ENCODE measurements around the gene NFASC.

Gene NFASC

GRCh38 chr1:204863024-204863423 is 7.6 kb upstream of the NFASC start:
- no peak for DNase-seq

- no peak for DNase-seq
Measured at GRCh38 chr1:204863730-204864129, 6.9 kb upstream of the NFASC start.

GRCh38 chr1:204866051-204866596 is 4.5 kb upstream of the NFASC start:
- DNase-seq: no peak

GRCh38 chr1:204867203-204867602 is 3.5 kb upstream of the NFASC start:
- DNase-seq: no peak

- no peak for DNase-seq
Measured at GRCh38 chr1:204867666-204868339, 2.9 kb upstream of the NFASC start.

- DNase-seq: no peak
Measured at GRCh38 chr1:204868340-204868700, 2.3 kb upstream of the NFASC start.

GRCh38 chr1:204869097-204869496 is 1.6 kb upstream of the NFASC start:
- DNase-seq: no peak

- DNase-seq: no peak
Measured at GRCh38 chr1:204871405-204872037, 859 bp downstream of the NFASC start.

- DNase-seq: no peak
Measured at GRCh38 chr1:204872262-204872881, 1.7 kb downstream of the NFASC start.

- no peak for DNase-seq
Measured at GRCh38 chr1:204873176-204873575, 2.5 kb downstream of the NFASC start.

GRCh38 chr1:204873714-204874113 is 3.1 kb downstream of the NFASC start:
- DNase-seq: no peak

GRCh38 chr1:204874274-204874673 is 3.6 kb downstream of the NFASC start:
- no peak for DNase-seq

- DNase-seq: no peak
Measured at GRCh38 chr1:204875255-204875654, 4.6 kb downstream of the NFASC start.

GRCh38 chr1:204878621-204879234 is 8.1 kb downstream of the NFASC start:
- DNase-seq: no peak

GRCh38 chr1:204879351-204879750 is 8.7 kb downstream of the NFASC start:
- DNase-seq: no peak

- no peak for DNase-seq
Measured at GRCh38 chr1:204880906-204881305, 10.2 kb downstream of the NFASC start.

GRCh38 chr1:204882479-204882878 is 11.8 kb downstream of the NFASC start:
- DNase-seq: no peak

GRCh38 chr1:204883405-204883804 is 12.7 kb downstream of the NFASC start:
- DNase-seq: no peak

- no peak for DNase-seq
Measured at GRCh38 chr1:204885288-204885711, 14.6 kb downstream of the NFASC start.

GRCh38 chr1:204885790-204886189 is 15.1 kb downstream of the NFASC start:
- DNase-seq: no peak

- no peak for DNase-seq
Measured at GRCh38 chr1:204887846-204888245, 17.2 kb downstream of the NFASC start.

- DNase-seq: no peak
Measured at GRCh38 chr1:204888294-204888693, 17.6 kb downstream of the NFASC start.

- no peak for DNase-seq
Measured at GRCh38 chr1:204889681-204890383, 19.2 kb downstream of the NFASC start.

All from CD4-positive, alpha-beta T cell treated with Interleukin-10 for 1 hour (primary cell).